GM12873 (cell line): ENCODE data around the gene UGCG.

Source experiments
- CTCF ChIP-seq: IDR thresholded peaks from 2 replicates; pipeline ENCODE4 v1.5.1; 2012; ENCODE audit warnings: low read depth, mild to moderate bottlenecking, moderate library complexity, low read length, control low read depth; ENCODE audit not compliant: insufficient read depth; ENCODE audit errors: missing control alignments

Gene UGCG

GRCh38 chr9:111916234-111916645, 19.6 kb downstream of the UGCG start:
- TF ChIP-seq CTCF = no peak

DNA sequence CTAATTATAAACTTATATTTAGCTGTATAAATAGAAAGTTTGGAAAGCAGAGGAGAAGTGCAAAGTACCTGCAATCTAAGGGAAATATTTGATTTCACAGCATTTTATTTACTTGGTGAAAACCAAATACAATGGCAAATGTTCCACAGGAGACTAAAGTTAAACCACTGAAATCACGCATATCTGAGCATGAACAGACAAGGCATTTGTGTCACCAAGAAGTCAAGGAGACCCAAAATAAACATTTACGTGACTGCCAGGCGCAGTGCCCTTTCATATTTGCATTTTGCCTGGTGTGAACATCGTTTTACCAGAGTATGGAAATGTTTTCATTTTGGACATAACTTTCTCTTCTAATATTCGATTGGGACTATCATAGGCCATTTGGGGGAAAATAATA, 20.6 kb downstream of the UGCG start:
- no peak for TF ChIP-seq CTCF

- TF ChIP-seq CTCF = no peak
Observed at GRCh38 chr9:111917980-111918379, 21.4 kb downstream of the UGCG start.

- no peak for TF ChIP-seq CTCF
Observed at GRCh38 chr9:111919875-111920274, 23.3 kb downstream of the UGCG start.

DNA sequence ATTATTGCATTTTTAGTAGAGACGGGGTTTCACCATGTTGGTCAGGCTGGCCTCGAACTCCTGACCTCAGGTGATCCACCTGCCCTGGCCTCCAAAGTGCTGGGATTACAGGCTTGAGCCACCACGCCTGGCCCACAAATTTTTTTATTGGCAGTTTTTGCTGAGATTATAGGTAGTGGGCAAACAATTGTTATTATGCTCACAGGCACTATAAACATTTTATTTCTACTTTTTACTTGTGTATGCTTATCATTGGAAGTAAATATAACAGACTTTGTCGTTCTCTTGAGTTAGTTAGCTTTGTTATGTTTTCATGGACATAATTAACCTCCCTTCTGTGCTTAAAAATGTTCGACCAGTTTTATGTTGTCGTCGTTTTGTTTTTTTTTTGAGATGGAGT, 23.9 kb downstream of the UGCG start:
- no peak for TF ChIP-seq CTCF

DNA sequence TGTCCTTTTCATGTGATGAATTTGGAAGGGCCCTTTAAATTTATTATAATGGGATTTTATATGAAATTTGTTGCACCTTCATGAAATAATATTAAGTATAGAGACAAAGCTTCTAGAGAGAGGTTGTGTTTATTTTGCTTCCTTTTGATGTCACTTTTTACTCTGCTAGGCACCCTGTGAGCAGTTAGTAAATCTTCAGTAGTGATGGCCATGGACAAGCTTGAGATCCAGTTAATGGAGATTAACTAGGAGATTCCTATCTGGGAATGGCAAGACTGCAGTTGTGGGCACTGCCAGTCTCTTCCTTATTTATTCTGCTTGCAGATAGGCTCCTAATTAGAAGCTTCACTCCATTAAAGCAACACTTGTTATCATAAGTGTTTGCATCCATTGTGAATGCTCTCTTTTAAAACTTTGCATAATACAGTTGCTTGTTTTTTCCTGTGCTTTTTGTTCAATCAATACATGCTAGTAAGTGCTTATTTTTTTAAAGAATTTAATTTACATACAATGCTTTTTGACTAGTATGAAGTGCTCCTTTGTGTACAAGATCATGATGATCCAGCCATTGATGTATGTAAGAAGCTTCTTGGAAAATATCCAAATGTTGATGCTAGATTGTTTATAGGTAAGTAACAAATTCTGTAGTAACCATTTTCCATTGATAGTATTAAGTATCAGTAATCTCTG, 25.9 kb downstream of the UGCG start:
- TF ChIP-seq CTCF = no peak

DNA sequence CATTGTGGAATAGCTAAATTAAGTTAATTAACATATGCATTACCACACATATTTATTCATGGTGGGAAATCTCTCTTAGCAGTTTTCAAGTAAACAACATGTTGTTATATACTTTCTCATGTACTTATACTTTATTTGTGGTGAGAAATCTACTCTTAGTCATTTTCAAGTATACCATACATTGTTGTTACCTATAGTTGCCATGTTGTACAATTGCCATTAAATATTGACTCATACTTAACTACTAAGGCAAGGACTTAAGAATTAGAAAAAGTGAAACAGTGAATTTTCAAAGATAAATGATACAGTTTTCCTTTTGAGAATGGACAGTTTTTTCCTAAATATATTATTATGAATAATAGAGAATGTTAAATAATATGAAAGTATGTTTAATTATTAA, 27.7 kb downstream of the UGCG start:
- no peak for TF ChIP-seq CTCF
